ENCODE measurements around the gene CD101.

The CD101 gene

GRCh38 chr1:117015724-117016123, 14.2 kb downstream of the CD101 start:
- DNase-seq (ENCODE audit: low read depth in 2 of 2): no peak

DNA sequence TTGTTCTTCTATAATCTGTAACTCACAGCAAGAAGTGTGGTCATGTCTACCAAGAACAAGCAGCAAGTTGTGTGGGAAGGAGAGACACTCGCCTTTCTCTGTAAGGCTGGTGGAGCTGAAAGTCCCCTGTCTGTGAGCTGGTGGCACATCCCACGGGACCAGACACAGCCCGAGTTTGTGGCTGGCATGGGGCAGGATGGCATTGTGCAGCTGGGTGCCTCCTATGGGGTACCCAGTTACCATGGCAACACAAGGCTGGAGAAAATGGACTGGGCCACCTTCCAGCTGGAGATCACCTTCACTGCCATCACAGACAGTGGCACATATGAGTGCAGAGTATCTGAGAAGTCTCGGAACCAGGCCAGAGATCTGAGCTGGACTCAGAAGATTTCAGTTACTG, 15.5 kb downstream of the CD101 start:
- DNase-seq (ENCODE audit: low read depth in 2 of 2): no peak

DNA sequence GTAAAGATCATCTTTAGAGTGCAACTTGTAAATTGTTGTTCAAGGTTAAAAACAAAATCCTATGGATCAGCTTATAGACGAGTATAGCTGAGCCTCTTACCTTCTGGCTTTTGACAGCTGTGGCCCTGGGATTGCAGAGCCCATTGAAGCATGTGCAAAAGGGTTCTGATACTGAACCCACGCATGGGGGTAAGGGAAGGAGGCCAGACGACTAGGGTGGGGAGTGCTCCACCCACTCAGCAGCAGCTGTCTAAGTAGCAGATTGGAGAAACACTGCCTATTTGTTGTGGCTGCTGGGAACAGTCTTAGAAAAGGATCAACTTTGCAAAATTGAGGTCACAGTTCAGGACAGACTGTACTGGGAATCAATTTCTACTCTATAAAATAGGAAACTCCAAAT, 16.1 kb downstream of the CD101 start:
- no peak for DNase-seq (ENCODE audit: low read depth in 2 of 2)

DNA sequence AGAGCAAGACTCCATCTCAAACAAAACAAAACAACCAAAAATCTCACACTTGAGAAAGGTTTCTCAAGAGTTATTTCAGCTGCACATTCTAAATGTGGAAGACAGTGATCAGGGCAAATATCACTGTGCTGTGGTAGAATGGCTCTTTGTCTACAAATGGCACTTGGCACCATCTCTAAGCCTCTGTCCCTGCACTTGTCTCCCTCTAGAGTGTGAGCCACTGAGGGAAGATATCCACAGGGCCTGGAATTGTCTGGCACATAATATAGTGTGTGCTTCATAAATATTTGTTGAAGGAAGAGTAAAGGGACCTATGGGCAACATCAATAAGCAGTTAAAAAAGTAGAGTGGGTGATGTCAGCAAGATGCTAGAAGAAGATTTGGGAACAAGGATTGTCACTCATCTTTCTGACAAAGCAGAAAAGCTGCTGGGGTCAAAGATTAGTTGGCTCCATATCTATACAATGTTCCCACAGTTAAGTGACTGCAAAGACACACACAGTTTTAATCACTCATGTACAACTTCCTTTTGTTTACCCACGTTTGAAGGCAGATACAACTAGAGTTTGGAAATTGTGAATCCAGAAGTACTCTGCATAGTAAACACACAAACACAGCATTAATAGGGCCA, 19.1 kb downstream of the CD101 start:
- DNase-seq (ENCODE audit: low read depth in 2 of 2): no peak

DNA sequence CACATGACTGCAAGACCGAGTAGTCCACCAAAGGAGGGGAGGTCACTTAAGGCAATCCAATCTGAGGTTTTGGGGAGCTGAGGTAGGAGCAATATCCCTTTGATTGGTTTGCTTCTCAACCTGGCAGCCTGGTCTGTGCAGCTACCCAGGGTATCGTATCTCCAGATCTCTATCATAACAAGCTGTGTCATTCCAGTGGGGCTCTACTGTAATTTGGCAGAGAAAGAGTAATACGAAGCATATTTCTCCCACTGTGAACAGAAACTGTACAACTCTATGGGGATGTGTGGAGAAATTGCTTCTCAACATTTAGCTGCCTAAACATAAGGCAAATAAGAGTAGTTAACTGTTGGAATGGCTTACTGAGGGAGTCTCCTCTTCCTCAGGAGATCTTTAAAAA, 20.6 kb downstream of the CD101 start:
- DNase-seq (ENCODE audit: low read depth in 2 of 2): no peak

GRCh38 chr1:117025568-117025967, 24.0 kb downstream of the CD101 start:
- no peak for DNase-seq (ENCODE audit: low read depth in 2 of 2)

- DNase-seq (ENCODE audit: low read depth in 2 of 2): no peak
These were observed 24.8 kb downstream of the CD101 start for GRCh38 chr1:117026361-117026760.

DNA sequence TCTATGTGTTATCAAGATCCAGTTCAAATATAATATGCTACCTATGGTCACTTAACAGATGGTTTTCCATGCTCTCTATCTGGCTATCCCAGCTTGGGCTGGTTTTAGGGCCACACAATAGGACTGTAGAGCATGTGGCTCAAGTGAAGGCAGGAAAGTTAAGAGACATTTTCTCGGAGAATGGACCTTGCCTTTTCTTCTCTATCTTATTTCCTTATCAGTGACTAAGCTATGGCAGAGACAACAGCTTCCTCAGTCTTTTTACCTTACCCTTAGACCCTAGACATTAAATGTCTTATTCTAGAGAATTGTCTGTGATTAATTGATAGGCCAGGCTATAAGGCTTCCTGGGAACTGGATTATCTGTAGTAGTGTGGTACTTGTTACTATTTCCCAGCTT, 28.1 kb downstream of the CD101 start:
- no peak for DNase-seq (ENCODE audit: low read depth in 2 of 2)

DNA sequence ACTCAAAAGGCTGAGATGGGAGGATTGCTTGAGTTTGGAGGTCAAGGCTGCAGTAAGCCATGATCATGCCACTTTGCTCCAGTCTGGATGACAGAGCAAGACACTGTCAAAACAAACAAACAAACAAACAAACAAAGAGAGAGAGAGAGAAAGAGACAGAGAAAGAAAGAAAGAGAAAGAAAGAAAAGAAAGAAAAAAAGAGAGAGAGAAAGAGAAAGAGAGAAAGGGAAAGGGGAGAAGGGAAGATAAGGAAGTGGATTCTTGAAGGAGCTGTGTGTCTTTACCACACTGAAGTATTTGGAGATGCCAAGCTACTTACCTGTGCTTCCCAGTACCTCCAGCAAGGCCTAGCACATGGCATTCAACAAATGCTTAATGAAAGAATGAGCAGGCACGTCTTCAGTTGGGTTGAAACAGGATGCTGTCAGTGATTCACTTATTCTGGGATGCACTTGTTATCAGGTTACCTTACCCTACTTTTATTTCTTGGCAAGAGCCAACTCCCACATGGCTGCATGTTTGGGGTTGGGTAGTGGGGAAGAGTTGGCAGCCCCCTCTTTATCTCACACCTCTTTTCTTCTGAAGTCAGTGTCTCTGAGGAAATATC, 28.8 kb downstream of the CD101 start:
- no peak for DNase-seq (ENCODE audit: low read depth in 2 of 2)

GRCh38 chr1:117032266-117032665, 30.7 kb downstream of the CD101 start:
- DNase-seq (ENCODE audit: low read depth in 2 of 2): no peak

DNA sequence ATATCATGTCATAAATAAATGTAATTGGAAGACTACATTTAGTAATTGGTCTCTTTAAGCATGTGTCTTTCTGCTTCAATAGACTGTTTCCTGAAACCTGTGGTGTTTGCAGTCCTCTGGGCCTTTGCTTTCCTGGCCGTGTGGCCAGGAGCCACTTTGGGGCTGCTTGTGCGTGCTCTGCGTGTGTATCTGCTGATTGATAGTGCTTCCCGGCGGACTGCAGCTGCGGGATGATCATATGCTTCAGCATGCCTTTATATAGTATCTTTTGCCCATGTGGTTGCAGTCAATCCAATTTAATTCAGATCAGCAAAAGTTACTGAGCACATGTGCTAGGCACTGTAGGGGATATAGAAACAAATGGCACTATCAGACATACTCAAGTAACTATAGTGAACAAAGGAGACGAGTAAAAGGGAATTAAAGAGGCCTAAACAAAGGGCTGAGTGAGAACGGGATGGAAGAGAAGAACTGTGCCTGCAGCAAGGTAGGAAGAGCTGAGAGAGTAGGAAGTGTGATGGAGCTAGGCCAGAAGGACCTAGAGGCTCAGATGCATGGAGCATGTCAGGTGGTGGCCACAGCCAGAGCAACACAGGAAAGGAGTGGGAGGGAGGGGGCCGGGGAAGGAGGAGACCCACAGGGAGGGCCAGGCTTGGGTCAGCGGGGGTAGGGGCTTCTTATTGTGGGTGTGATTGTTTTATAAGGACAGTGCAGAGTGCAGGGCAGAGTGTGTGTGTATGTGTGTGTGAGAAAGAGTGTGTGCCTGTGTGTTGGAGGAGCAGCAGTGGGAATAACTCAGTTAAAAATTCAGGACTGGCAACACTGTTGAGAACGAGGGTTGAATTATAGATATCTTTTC, 31.4 kb downstream of the CD101 start:
- no peak for DNase-seq (ENCODE audit: low read depth in 2 of 2)

- DNase-seq (ENCODE audit: low read depth in 2 of 2): no peak
These were observed 32.2 kb downstream of the CD101 start for GRCh38 chr1:117033772-117034171.

DNA sequence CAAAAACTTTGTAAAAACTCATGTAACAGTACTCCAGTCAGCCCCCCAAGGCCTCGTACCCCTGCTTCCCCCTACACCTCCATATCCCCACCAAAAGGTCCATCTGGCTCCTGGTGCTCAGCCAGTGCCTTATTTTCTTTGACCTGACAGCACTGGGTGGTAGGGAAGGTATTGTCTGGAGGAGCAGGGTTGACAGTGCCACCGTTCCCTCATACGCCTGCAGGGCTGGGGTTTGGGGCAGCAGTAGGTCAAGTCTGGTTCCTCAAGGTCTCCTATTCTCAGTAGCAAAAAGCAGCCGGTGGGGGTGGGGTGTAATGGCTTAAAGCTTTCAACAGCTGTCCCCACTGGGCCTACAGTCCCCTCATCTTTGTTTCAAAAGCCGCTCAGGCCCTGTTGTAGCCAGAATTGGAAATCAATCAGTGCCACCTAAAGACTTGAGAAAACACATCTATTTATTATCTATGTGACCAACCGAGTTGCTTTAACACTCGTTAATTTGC, 33.3 kb downstream of the CD101 start:
- DNase-seq (ENCODE audit: low read depth in 2 of 2): no peak

GRCh38 chr1:117036018-117036461, 34.5 kb downstream of the CD101 start:
- no peak for DNase-seq (ENCODE audit: low read depth in 2 of 2)

- no peak for DNase-seq (ENCODE audit: low read depth in 2 of 2)
These were observed 36.2 kb downstream of the CD101 start for GRCh38 chr1:117037802-117038201.

- DNase-seq (ENCODE audit: low read depth in 2 of 2): no peak
These were observed 36.7 kb downstream of the CD101 start for GRCh38 chr1:117038236-117038635.

DNA sequence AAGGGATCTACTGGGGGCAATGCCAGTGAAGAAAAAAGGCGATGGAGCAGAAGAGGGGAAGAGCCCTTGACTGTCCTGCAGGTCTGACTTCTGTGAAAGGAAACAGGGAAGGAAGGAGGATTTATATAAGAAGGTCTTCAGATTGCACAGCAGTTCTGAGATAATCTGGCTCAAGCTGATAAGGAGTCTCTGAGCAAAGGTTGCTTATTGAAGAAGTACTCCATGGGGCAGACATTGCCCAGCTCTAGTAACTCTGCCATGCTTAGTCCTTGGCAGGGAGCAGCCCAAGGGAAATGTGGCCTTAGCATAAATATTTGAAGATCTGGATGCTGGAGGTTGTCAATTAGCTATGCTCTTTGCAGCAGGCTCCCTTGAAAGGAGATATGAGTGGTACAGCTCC, 42.7 kb downstream of the CD101 start:
- no peak for DNase-seq (ENCODE audit: low read depth in 2 of 2)

- DNase-seq (ENCODE audit: low read depth in 2 of 2): no peak
These were observed 44.1 kb downstream of the CD101 start for GRCh38 chr1:117045644-117046043.

GRCh38 chr1:117046781-117047180, 45.2 kb downstream of the CD101 start:
- DNase-seq (ENCODE audit: low read depth in 2 of 2): no peak

- DNase-seq (ENCODE audit: low read depth in 2 of 2): no peak
These were observed 45.7 kb downstream of the CD101 start for GRCh38 chr1:117047271-117047670.

- DNase-seq (ENCODE audit: low read depth in 2 of 2): no peak
These were observed 48.3 kb downstream of the CD101 start for GRCh38 chr1:117049857-117050256.

DNA sequence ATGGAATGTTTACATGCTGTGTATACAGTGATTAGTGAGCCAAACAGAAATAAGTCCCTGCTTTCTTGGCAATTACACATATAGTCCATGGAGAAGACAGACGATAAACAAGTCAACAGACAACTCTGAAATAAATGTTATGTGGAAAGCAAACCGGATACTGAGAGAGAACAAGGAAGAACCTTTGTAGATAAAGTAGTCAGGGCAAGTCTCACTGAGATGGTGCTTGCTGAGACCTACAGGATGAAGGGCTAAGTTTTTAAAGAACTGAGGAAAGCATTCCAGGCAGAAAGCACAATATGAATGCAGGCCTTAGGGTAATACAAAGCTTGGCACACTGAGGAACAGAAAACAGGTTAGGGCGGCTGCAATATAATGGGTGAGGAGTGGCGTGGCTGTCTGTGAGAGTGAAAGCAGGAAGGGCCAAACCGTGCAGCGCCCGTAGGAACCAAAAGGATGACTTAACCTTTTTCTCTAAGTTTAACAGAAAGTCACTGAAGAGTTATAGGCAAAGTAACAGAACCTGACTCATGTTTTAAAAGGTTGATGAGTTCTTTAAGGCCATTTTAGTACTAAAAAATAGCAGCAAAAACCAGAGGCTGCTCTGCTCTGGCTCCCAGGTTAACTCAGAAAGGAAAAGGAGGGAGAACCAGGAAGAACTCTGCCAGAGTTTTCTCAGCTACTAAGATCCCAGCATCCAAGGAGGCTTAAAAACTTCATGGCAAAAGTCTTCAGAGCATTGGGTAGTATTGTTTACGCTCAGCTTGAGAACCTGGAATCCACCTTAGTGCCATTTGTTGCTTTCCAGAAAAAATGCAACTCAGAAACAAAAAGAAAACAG, 49.9 kb downstream of the CD101 start:
- DNase-seq (ENCODE audit: low read depth in 2 of 2): no peak

All from stimulated activated CD8-positive, alpha-beta memory T cell treated with anti-CD3 and anti-CD28 coated beads, Interleukin-15, amount 100 ng/mL, for 4 hours (primary cell).